GM18507 (cell line): ENCODE data around the gene TESMIN.

ENCODE experiments used
- DNase-seq: peaks from one replicate; pipeline ENCODE4 v3.0.0; 2011; ENCODE audit warnings: low read depth; ENCODE audit not compliant: insufficient read length; ENCODE audit errors: extremely low spot score
- FAIRE-seq: peaks from 2 replicates; lab custom pipeline; 2011; peaks lifted over from hg19 to GRCh38; lab: Jason Lieb, UNC

The TESMIN gene

DNA sequence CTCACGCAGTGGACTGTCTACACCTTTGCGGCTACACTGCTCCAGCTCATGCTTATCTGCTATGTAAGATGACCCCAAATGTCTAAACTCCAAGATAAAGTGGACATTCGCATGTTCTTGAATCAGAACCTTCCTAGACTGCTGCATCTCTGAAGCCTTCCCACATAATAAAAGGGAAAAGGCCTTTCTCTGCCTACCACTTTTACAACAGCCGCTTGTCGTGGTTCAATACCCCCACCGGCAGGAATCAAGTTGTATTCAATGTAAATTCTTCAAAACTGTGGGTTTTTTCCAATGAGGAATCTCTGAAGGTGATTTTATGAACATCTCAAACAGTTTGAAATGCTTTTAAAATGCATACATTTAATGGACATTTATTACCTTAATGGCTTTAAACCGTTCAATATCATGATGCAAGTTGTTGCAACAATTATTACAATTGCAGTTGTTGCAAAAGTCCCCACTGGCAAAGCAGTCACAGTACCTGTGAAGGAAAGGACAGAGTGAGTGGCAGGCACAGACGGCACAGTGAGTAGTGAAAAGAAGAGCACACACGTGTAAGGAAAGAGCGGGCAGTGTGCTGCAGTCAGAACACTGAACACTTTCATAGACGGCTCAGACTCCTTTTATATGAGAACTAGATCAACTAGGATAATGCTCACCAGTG, 35.7 kb downstream of the TESMIN start:
- no peak for DNase-seq
- no peak for FAIRE-seq

DNA sequence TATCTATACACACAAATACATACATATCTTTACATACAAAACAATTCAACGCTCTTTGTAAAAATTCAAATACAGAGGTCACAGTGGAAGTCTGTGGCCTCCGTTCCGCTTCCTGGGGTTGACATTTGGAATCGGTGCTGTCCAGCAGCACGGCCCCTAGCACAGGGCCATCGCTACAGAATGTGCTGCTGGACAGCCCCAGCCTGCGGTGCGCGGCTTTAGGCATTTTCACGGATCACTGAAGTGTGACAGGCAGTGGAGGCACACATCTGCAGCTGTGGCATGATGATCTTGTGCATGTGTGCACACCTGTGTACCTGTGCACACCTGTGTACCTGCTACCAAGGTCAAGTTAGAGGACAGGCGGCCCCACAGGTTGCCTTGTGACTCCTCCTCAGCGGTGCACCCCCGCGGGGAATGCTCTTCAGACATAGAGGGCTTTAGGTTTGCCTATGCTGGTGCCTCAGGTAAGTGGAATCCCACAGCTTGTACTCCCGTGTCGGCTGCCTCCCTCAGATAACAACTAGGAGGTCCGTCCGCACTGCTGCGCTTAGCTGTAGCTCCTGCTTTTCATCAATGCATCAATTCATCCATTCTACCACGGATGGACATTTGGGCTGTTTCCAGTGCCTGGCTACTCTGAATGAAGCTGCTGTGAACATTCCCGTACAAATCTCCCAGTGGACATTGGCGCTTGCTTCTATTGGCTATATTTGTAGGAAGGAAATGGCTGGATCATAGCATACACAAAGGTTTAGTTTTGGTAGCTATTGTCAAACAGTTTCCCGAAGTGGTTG, 37.1 kb downstream of the TESMIN start:
- FAIRE-seq, result no peak
- DNase-seq, result no peak

DNA sequence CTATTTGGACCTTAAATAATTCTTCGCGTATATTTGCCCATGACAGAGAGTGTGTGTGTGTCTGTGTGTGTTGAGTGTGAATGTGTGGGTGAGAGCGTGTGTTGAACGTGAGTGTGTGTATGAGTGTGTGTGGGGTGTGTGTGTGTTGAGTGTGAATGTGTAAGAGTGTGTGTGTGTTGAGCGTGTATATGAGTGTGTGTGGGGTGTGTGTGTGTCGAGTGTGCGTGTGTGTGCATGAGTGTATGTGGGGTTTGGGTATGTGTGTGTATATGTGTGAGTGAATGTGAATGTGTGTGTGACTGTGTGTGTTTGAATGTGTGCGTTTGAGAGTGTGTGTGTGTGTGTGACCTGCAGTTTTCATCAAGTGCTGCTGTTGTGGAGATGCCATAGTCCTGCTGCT, 40.2 kb downstream of the TESMIN start:
- no peak for DNase-seq
- FAIRE-seq, result no peak

DNA sequence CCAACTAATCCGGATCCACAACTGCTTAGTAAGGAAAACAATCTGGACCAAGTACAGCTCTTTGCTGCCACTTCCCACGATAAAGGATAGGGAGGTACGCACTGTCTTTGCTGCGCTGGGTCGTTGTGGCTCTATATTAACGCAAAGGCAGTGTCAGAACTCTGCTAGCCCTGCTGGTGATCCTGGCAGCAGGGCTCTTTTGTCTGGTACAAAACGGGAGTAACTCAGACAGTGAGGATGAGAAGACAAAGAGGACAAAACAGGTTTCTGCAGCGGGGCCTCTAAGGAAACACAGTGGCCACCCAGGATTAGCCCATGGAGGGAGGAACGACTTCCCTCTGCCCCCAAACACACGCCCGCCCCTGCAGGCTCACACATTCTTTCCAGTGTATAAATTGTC, 40.9 kb downstream of the TESMIN start:
- FAIRE-seq, result no peak
- no peak for DNase-seq

DNA sequence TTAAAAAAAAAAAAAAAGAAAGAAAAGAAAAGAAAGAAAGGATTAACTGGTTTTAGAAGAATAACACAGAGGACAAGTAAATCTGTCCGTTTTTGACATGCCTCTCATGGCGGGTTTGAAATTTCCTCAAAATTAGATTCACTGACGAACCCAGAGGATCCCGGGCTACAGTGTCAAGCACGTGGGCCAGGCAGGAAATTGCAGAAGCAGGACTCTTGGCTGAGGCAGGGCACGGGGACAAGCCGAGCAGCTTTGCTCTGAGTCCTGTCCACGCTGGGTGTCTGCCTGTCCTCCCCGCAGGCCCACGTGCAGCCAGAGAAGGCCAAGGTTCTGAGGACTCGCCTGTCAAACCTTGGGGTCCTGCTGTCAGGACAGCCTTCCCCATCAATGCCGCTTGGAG, 42.3 kb downstream of the TESMIN start:
- no peak for FAIRE-seq

DNA sequence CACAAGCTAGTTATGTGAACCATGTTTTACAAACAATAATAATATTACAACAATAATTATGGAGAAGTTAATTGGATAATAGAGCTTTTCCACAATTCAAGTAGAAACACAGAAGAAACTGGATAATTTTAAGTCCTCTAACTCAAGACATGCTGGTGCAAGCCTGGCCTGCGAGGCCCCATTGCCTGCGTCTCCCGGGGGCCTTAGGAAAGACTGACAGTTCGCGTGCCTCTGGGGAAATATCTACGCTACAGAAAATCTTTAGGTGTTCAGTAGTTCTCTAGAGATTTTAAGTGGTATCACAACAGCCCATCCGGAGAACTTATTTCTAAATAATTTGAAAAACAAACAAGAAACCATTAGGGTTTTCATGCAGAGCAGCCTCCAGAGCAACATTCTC, 43.8 kb downstream of the TESMIN start:
- FAIRE-seq, result no peak

More for the DNA sequence above, 42.3 kb downstream of the TESMIN start:
- DNase-seq, result no peak

DNA sequence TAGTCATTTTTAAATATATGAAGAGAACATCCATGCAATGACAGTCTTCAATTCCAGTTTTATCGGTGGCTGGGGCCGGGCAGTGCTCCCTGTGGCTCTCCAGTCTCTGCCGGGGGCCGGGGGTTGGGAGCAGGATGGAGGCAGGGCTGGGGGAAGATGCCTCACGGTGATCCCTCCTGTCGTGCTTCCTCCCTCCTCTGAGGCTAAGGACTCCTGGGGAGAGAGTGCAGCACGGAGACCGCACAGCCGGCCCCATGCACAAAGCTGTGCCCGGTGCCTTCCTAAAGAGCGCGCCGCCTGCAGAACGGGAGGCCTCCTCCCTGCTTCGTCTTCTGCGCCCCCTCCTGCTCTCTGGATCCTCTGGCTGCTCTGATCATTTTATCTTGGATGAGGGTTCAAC, 46.4 kb downstream of the TESMIN start:
- FAIRE-seq, result no peak
- no peak for DNase-seq

More for the DNA sequence above, 43.8 kb downstream of the TESMIN start:
- DNase-seq, result no peak

DNA sequence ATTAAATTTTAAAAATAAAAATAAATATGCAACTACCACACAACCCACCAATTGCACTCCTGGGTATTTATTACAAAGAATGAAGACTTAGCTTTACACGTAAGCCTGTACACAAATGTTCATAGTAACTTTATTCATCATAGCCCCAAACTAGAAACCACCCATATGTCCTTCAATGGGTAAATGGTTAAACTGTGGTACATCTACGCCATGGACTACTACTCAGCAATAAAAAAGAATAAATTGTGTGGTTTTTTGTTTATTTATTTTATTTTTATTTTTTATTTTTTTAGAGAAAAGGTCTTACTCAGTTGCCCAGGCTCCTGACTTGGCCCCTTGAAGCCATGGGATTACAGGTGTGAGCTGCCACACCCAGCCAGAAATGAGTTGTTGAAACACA, 52.3 kb downstream of the TESMIN start:
- DNase-seq, result no peak
- FAIRE-seq, result no peak

DNA sequence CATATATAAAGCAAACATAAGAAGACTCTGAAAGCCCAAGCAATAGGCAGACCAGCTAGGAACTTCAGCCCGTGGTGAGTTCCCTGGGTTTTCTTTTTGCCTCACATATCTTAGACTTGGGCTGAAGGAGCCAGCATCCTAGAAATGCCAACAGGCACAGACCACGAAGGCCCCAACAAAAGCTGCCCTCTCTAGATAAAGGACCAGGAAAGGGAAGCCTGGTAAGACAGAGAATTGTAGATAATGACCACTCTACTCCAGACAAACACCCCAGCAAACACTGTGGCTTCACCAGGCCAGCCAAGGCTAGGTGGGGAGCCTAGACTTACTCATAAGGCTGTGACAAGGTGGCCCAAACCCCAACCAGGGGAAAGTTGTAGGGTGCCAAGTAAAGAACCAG, 55.8 kb downstream of the TESMIN start:
- no peak for FAIRE-seq

DNA sequence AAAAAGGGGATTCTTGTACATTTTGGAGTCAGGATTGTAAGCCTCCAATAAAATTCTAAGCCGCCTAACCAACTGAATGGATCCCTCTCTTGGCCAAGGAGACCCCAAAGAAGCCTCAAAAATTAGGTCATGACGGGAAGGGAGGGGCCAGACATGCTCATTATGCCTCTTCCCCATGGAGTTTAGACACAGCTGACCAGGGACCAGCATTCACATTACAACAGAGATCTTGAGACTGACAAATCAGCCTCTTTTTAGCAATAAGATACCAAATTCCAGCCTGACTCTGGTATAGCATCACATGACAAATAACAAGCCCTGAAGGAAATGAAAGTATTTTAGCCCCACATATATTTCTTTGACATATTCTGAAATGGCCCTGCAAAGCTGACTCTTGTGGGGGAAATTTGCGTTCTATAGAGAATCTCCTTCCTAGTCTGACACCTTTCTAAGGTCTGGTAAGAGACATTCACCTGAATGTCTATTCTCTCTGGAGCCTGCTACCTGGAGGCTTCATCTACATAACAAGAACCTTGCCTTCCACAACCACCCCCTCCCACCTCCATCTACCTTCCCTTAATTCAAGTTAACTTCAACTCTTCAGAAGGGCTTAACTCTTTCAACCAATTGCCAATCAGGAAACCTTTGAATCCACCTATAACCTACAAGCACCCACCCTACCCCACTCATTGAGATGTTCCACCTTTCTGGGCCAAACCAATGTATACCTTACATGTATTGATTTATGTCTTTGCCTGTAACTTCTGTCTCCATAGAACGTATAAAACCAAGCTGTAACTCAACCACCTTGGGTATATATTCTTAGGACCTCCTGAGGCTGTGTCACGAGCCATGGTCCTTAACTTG, 56.7 kb downstream of the TESMIN start:
- no peak for FAIRE-seq
- DNase-seq, result no peak

More for the DNA sequence above, 55.8 kb downstream of the TESMIN start:
- DNase-seq, result no peak

DNA sequence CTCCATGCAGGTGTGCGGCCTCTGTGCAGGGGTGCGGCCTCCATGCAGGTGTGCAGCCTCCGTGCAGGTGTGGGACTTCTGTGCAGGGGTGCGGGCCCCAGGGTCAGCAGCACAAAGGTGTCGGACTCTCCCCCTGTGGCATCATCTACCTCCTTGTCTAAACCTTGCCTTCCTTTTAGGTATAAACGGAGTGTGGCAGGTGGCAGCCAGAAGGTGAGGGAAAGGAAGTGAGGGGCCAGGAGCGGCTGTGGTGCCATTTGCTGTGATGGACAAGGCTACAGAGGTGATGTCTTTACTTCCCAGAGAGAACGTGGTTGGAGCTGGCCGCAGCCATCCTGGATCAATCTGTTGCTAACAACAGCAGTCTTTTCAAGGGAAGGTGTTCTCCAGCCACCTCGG, 57.8 kb downstream of the TESMIN start:
- no peak for DNase-seq
- no peak for FAIRE-seq

DNA sequence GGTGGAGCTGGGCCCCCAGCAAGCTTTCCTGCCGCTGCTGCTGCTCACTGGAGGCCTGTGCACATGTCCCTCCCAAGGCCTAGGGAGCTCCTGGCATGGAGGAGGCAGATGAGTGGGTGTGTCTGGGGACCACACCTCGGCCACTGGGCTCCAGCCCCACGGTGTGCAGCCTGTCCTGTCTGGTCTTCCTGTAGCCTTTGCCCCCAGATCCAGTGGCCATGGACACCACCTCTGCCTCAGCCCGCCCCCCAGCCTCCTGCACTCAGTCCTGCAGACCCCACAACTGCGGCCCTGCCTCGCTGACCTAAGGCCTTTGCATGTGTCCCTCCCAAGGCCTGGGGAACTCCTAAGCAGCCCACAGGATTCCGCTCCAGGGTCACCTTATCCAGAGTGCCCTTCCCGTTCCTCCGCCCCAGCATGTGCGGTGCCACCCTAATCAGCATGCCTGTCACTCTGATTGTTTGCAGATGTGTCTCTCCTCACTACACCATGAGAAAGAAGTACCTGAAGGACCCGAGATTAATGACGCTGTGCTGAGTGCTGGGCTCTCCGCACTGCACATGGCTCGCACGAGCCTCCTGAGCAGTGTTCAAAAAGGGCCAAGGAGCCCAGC, 58.3 kb downstream of the TESMIN start:
- no peak for FAIRE-seq
- DNase-seq, result no peak

DNA sequence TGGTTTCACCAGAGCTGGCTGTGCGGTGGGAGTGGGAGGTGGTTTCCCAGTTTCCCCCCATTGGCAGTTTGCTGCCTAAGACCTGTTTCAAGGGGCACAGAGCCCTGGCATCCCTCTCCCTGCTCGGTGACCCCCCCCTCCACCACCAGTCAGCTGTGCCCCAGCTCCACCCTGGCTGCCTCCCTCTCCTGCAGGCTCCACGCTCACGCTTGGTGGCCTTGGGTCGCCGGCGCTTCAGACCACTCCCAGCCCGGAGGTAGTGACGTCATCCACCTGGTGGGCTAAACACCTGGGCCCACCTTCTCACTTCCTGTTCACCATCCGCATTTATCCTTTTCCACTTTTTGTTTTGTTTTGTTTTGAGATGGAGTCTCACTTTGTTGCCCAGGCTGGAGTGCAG, 59.2 kb downstream of the TESMIN start:
- FAIRE-seq, result no peak
- DNase-seq, result no peak

DNA sequence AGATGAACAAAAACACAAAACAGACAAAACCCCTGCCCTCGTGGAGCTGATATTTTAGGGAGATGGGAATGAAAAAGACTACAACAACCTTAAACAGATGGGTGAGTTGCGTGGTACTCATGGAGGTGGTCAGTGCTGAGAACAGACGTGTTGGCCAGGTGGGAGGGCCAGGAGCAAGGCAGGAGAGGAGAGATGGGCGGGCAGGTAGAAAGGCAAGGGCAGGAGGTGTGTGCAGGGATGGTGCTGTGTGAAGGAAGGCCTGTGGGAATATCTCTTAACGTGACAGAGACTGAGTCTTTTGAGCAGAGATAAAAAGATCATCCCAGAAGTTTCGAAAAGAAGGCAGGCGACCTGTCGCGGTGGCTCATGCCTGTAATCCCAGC, 59.9 kb downstream of the TESMIN start:
- no peak for DNase-seq
- no peak for FAIRE-seq

DNA sequence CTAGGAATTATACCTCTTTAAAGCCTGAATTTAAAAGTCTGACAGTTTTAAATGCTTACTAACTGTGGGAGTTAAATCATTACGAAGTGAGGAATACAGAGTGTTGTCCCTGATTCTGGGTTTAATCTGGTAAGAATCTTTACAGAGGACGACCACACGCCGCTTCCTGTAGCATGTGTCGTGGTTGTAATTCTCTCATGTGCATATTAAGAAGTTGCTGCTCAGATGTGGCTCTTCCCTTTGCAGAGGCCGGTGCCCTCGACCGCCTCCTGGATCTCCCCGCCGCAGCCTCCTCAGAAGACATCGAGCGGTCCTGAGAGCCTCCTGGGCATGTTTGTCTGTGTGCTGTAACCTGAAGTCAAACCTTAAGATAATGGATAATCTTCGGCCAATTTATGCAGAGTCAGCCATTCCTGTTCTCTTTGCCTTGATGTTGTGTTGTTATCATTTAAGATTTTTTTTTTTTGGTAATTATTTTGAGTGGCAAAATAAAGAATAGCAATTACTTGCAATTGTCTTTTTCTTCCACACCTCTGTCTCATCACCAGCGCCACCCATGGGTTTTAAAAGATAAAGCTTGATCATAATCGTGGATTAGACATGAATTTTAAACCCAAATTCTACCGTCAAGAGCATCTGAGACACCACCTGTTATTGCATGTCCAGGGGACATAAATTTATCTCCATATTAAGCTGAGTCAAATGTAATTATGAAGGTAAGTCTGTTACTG, 60.5 kb downstream of the TESMIN start:
- FAIRE-seq, result no peak

DNA sequence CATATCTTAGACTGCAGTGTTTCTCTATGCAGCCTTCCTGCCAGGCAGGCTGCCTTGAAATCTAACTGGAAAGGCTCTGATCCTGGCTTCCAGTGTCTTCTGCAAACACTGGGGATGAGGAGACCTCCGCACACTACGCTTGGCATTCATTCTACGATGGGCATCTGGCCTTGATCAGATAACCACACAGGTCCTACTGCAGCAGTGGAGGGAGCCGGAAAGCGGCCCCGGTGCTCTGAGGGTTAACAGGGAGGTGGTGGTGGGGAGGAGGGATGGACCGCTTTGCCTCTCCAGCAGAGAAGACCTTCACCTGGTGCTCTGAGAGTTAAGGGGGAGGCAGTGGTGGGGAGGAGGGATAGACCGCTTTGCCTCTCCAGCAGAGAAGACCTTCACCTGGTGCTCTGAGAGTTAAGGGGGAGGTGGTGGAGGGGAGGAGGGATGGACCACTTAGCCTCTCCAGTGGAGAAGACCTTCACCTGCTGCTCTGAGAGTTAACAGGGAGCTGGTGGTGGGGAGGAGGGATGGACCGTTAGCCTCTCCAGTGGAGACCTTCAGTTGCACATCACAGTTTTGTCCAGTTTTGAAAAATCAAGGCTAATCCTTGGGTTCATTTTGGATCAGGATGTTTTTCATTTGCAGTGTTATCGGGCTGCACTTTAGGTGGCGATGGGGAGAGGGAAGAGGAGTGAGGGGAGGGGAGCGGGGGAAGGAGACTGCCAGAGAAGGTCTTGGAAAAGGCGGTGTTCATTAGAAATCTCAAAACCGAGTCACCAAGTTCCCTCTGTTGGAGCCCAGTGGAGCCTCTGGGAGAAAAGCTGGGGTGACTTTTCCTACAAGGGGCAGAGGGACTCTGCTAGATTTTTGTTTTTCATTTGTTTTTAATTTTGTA, 61.3 kb downstream of the TESMIN start:
- FAIRE-seq, result no peak
- DNase-seq, result no peak

More for the DNA sequence above, 60.5 kb downstream of the TESMIN start:
- no peak for DNase-seq

DNA sequence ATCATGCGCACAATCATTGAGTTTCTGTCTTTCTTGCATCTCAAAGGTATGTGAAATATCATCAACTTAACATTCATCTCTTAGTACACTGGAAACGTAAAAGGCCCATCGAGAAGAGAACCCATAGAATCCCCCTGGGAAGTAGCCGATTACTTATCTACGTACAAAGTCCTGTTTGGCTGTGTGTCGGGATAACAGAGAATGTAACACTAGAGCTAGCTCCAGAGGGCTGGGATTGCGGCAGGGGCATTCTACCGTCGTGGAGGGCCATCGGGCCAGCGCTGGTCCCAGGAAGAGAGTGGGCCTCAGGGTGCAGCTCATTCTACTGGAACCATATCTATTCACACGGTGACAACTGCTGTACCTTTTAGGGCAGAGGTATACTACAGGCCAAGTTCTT, 62.4 kb downstream of the TESMIN start:
- FAIRE-seq, result no peak
- DNase-seq, result no peak

DNA sequence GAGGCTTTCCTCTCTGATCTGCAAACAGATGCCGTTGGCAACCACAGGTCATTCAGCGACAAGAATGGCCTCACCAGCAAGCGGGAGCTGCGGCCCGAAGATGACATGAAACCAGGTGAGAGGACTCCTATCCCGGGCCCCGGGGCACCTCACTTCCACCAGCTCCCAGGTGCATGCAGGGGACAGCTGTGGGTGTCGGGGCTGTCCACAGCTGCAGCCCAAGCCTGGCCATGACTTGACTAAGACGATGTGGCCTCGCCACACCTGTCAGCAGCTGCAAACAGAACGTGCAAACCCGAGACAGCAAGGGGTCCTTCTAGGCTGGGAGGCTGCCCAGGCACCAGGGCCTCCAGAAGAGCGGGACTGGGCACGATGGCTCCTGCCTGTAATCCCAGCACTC, 63.3 kb downstream of the TESMIN start:
- FAIRE-seq (no peak), DNase-seq (no peak)
